Measurements from ENCODE around the gene EIPR1. TPM values are rescaled to one million over a fixed set of nuclear protein-coding genes. Genes with fewer than 3 reads are reported as not detected.

Gene EIPR1
- total and polyA plus RNA-seq, 2 experiments from 2014 or later: 23.2 to 28.2 TPM

- DNase-seq (ENCODE audit: low read depth in 1 of 2, low spot score in 1 of 2): no peak
- no peak for TF ChIP-seq CTCF (IDR thresholded peaks at IDR 0.05; ENCODE audit: low read depth, low read length)
- no peak overlapping the region for H3K4me3 ChIP-seq
- H3K27ac ChIP-seq: no peak overlapping the region
- H3K9me3 ChIP-seq (ENCODE audit: low read depth): no peaks in the 10 kb centered on the region
- no peaks in the 10 kb centered on the region for H3K27me3 ChIP-seq
- no peaks in the 10 kb centered on the region for H3K4me1 ChIP-seq (ENCODE audit: low read depth)
- no peaks in the 10 kb centered on the region for H3K36me3 ChIP-seq
Measured at GRCh38 chr2:3414133-3414860, 36.7 kb upstream of the EIPR1 start.

GRCh38 chr2:3413697-3414096 lies 36.1 kb upstream of the EIPR1 start:
- TF ChIP-seq CTCF (IDR thresholded peaks at IDR 0.05; ENCODE audit: low read depth, low read length): no peak

GRCh38 chr2:3411103-3411502 lies 33.5 kb upstream of the EIPR1 start:
- H3K4me3 ChIP-seq: no peak overlapping the region
- H3K36me3 ChIP-seq: no peaks in the 10 kb centered on the region
- no peaks in the 10 kb centered on the region for H3K9me3 ChIP-seq (ENCODE audit: low read depth)
- TF ChIP-seq CTCF (IDR thresholded peaks at IDR 0.05; ENCODE audit: low read depth, low read length): no peak
- H3K27ac ChIP-seq: no peak overlapping the region
- DNase-seq (ENCODE audit: low read depth in 1 of 2, low spot score in 1 of 2): no peak
- no peaks in the 10 kb centered on the region for H3K4me1 ChIP-seq (ENCODE audit: low read depth)
- no peaks in the 10 kb centered on the region for H3K27me3 ChIP-seq

More at GRCh38 chr2:3413697-3414096, 36.1 kb upstream of the EIPR1 start:
- Histone ChIP-seq H3K9me3 (ENCODE audit: low read depth) (no peaks in the 10 kb centered on the region), H3K36me3 (no peaks in the 10 kb centered on the region), H3K4me1 (ENCODE audit: low read depth) (no peaks in the 10 kb centered on the region), H3K4me3 (no peak overlapping the region), H3K27me3 (no peaks in the 10 kb centered on the region), H3K27ac (no peak overlapping the region)
- no peak for DNase-seq (ENCODE audit: low read depth in 1 of 2, low spot score in 1 of 2)

- H3K4me1 ChIP-seq (ENCODE audit: low read depth): no peaks in the 10 kb centered on the region
- no peaks in the 10 kb centered on the region for H3K36me3 ChIP-seq
- no peaks in the 10 kb centered on the region for H3K27me3 ChIP-seq
- no peaks in the 10 kb centered on the region for H3K9me3 ChIP-seq (ENCODE audit: low read depth)
- no peak overlapping the region for H3K4me3 ChIP-seq
- TF ChIP-seq CTCF (IDR thresholded peaks at IDR 0.05; ENCODE audit: low read depth, low read length): no peak
- H3K27ac ChIP-seq: no peak overlapping the region
- DNase-seq (ENCODE audit: low read depth in 1 of 2, low spot score in 1 of 2): no peak
Measured at GRCh38 chr2:3409627-3410170, 32.1 kb upstream of the EIPR1 start.

- no peak for TF ChIP-seq CTCF (IDR thresholded peaks at IDR 0.05; ENCODE audit: low read depth, low read length)
Measured at GRCh38 chr2:3408781-3409180, 31.2 kb upstream of the EIPR1 start.

More at GRCh38 chr2:3408781-3409180, 31.2 kb upstream of the EIPR1 start:
- Histone ChIP-seq H3K36me3 (no peaks in the 10 kb centered on the region), H3K27me3 (no peaks in the 10 kb centered on the region), H3K4me1 (ENCODE audit: low read depth) (no peaks in the 10 kb centered on the region), H3K27ac (no peak overlapping the region), H3K9me3 (ENCODE audit: low read depth) (no peaks in the 10 kb centered on the region), H3K4me3 (no peak overlapping the region)
- DNase-seq (ENCODE audit: low read depth in 1 of 2, low spot score in 1 of 2): no peak

All from cardiac muscle cell (in vitro differentiated cells and primary cell).